Sigmoid colon (tissue), 4 donors: Measurements from ENCODE around the gene ZNF521.

Experiments
- CTCF ChIP-seq, 4 experiments: fragments of 450-650 bp in 3 of 4; fragments of 200-600 bp in 1 of 4; IDR thresholded peaks; one replicate each; pipeline ENCODE4 v1.5.1; 2016 to 2019; ENCODE audit warnings: antibody characterized with exemption in 4 of 4, mild to moderate bottlenecking in 3 of 4, moderate library complexity in 2 of 4
- POLR2AphosphoS5 ChIP-seq, 4 donors: sonication (generic); formaldehyde crosslinking; IDR thresholded peaks; one replicate each; pipeline ENCODE4 v1.6.1; 2017; ENCODE audit warnings: antibody characterized with exemption in 4 of 4

GRCh38 chr18:25234322-25234639, 117.7 kb downstream of the ZNF521 start:
- TF ChIP-seq CTCF (IDR thresholded peaks at IDR 0.05) (no peak), POLR2AphosphoS5 (IDR thresholded peaks at IDR 0.05) (no peak)
